ENCODE measurements around the gene PODN. TPM values are rescaled to one million over a fixed set of nuclear protein-coding genes. Genes with fewer than 3 reads are reported as not detected.

PODN gene
- total and polyA plus RNA-seq, 11 donors = 5.2 to 61.8 (median 16.7) TPM

DNA sequence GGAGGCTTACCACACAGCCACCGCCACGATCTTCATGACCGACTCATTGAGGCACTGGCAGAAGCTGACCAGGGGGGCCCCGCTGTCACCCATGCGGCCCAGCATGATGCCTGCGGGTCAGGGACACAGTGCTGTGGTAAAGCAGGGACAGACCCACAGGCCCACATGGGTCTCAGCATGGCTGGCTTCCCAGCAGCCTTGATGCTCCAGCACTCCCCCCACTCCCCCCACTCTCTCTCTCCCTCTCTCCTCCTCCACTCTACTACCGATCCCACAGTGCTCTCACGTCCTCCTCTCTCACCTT lies 31.4 kb downstream of the PODN start:
- Histone ChIP-seq H3K27me3 (no peaks in the 10 kb centered on the region), H3K4me1 (peaks cover 0 to 30% (median 15%) of the 10 kb centered on the region in 12 donors), H3K36me3 (no peaks in the 10 kb centered on the region), H3K9me3 (no peaks in the 10 kb centered on the region), H3K27ac (no peak overlapping the region), H3K4me3 (no peak overlapping the region)
- DNase-seq = no peak
- no peak for ATAC-seq
- TF ChIP-seq, protein P1, sequence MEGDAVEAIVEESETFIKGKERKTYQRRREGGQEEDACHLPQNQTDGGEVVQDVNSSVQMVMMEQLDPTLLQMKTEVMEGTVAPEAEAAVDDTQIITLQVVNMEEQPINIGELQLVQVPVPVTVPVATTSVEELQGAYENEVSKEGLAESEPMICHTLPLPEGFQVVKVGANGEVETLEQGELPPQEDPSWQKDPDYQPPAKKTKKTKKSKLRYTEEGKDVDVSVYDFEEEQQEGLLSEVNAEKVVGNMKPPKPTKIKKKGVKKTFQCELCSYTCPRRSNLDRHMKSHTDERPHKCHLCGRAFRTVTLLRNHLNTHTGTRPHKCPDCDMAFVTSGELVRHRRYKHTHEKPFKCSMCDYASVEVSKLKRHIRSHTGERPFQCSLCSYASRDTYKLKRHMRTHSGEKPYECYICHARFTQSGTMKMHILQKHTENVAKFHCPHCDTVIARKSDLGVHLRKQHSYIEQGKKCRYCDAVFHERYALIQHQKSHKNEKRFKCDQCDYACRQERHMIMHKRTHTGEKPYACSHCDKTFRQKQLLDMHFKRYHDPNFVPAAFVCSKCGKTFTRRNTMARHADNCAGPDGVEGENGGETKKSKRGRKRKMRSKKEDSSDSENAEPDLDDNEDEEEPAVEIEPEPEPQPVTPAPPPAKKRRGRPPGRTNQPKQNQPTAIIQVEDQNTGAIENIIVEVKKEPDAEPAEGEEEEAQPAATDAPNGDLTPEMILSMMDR (IDR thresholded peaks at IDR 0.05) = no peak
- TF ChIP-seq POLR2A (IDR thresholded peaks at IDR 0.05) = no peak
- WGBS, 4 donors = 86 to 96% (median 93%) methylated on average over 7 to 8 of the region's 8 CpGs
- intact Hi-C loops (cut with DNase I) = loop anchor here in 1 of 10 donors (10.0 kb wide), 1 partner anchor 81 kb away; no protein-coding TSS in a partner anchor

DNA sequence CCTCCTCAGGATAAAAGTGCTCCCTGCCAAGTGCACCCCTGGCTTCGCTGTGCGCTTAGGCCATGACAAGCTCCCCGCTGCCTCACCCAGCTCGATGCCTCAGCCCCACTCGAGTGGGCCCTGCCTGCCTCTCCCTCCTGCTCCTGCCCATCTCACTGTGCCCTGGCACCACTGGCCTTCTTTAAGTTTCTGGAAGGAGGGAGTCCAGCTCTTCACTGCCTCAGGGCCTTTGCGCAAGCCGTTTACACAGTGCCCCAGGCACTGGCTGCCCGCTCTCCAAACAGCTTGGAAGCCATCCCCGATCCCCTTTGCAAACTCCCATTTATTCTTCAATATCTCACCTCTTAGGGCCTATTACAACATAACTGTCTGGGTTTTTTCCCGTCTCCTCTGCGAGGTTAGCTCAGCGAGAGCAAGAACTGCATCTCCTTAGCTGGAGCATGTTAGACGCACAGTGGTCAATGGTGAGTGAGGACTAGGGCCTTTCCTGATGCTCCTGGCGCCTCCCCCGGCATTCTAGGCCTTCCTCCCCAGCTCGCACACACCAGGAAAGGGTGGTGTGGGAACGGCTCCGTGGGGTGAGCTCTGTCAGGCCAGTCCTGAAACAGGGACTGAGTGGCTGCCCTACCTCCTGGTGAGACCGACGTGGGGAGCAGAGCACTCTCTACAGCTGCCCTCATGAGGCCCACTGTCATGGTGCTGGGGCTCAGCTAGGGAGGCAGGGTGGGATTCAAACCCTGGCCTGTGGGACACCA lies 31.9 kb downstream of the PODN start:
- Histone ChIP-seq H3K27me3 (no peaks in the 10 kb centered on the region), H3K4me3 (no peak overlapping the region), H3K36me3 (no peaks in the 10 kb centered on the region), H3K9me3 (no peaks in the 10 kb centered on the region), H3K4me1 (peaks cover 0 to 28% (median 15%) of the 10 kb centered on the region in 12 donors), H3K27ac (peak overlapping the region in 5 of 12 donors; percentile 5 to 75 (median 52))
- no peak for TF ChIP-seq POLR2A (IDR thresholded peaks at IDR 0.05)
- TF ChIP-seq, protein P1 (IDR thresholded peaks at IDR 0.05) = no peak
- intact Hi-C loops (cut with DNase I) = loop anchor here in 1 of 10 donors (10.0 kb wide), 1 partner anchor 81 kb away; no protein-coding TSS in a partner anchor
- 83 to 88% (median 84%) methylated on average over 19 to 20 of the region's 20 CpGs for WGBS, 4 donors
- DNase-seq (no peak), ATAC-seq (peak in 1 of 4 donors; percentile 27)

DNA sequence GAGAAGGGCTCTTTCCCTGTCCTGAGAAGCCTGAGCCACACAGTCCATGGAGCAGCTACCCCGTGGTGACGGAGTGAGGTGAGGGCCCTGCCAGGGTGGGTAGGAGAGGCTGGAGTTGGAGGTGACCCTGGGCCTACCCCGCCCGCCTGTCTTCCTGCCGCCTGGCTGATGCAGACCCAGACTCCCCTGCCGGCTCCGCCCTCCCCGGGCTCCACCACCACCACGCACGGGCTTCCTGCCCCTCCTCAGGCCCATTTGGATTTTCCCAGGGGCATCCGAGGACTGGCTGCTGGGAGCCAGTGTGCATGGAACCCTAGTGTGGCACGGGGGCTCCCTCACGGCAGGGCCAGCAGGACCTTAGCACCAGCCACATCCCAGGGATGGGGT lies 32.5 kb downstream of the PODN start:
- intact Hi-C loops (cut with DNase I) = loop anchor here in 1 of 10 donors (10.0 kb wide), 1 partner anchor 80 kb away; no protein-coding TSS in a partner anchor
- 47 to 66% (median 59%) methylated on average over 1 to 13 of the region's 13 CpGs for WGBS, 4 donors
- Histone ChIP-seq H3K36me3 (no peaks in the 10 kb centered on the region), H3K27me3 (no peaks in the 10 kb centered on the region), H3K27ac (peak overlapping the region in 5 of 12 donors; percentile 5 to 75 (median 52)), H3K9me3 (no peaks in the 10 kb centered on the region), H3K4me3 (no peak overlapping the region), H3K4me1 (peaks cover 0 to 23% (median 15%) of the 10 kb centered on the region in 12 donors)
- DNase-seq = peak in 1 of 5 donors; percentile 52
- TF ChIP-seq POLR2A (IDR thresholded peaks at IDR 0.05) = no peak
- TF ChIP-seq, protein P1 (IDR thresholded peaks at IDR 0.05) = no peak
- ATAC-seq = peak in 1 of 4 donors; percentile 67

DNA sequence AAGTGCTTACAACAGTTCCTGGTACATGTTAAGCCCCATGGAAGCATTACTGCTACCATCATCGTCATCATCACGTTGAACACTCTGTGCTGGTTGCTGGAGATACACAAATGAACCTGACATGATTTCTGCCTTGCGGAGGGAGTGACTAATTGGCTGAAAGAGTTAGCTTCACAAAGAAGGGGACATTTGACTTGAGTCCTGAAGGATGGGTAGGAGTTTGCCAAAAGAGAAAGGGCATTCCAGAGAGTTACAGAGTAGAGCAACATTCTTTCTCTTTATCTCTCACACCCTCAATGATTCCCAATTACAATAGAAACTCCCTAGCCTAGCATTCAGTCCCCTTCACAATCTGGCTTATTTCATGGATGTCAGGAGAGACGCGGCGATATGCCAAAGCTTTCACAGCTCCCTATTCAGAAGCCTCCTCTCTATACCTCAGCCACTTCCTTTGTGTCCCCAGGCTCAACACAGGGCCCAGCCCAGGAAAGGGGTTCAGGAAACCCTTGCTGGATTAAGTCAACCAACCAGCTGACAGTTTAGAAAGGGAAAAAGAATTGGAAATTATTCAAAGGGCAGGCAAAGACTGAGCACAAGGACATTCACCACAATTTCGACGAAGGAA lies 42.4 kb downstream of the PODN start:
- peaks cover 0 to 19% (median 8%) of the 10 kb centered on the region in 12 donors for H3K4me1 ChIP-seq
- ATAC-seq (peak in 1 of 4 donors; percentile 58), DNase-seq (no peak)
- TF ChIP-seq, protein P1 (IDR thresholded peaks at IDR 0.05) = no peak
- TF ChIP-seq POLR2A (IDR thresholded peaks at IDR 0.05) = no peak
- H3K4me3 ChIP-seq = no peak overlapping the region
- H3K27me3 ChIP-seq = no peaks in the 10 kb centered on the region
- 59 to 63% (median 60%) methylated on average over 8 of the region's 8 CpGs for WGBS, 4 donors
- no peaks in the 10 kb centered on the region for H3K36me3 ChIP-seq
- intact Hi-C loops (cut with DNase I) = no loop called here
- peak overlapping the region in 4 of 12 donors; percentile 10 to 53 (median 30) for H3K27ac ChIP-seq
- H3K9me3 ChIP-seq = no peaks in the 10 kb centered on the region
